ENCODE measurements around the gene DLGAP3.

GRCh38 chr1:34887593-34887992, 41.9 kb downstream of the DLGAP3 start:
- TF ChIP-seq TCF12 (IDR thresholded peaks at IDR 0.05): no peak
- TF ChIP-seq TCF12 (CRISPR knock-in tag; IDR thresholded peaks at IDR 0.05): no peak
- TF ChIP-seq MZF1 (CRISPR knock-in tag; IDR thresholded peaks at IDR 0.05; ENCODE audit: borderline replicate concordance): no peak
- TF ChIP-seq ZNF460 (CRISPR knock-in tag; IDR thresholded peaks at IDR 0.05; ENCODE audit: borderline replicate concordance): no peak
- TF ChIP-seq ZFY (CRISPR knock-in tag; IDR thresholded peaks at IDR 0.05): no peak

Data from HepG2 (cell line).